Measurements from ENCODE around the gene SZT2.
"Not testable (repeated sequence)": the region's sequence is repeated elsewhere in the genome, so short reads cannot be mapped to it uniquely, and the experiment has no call there.

The SZT2 gene

DNA sequence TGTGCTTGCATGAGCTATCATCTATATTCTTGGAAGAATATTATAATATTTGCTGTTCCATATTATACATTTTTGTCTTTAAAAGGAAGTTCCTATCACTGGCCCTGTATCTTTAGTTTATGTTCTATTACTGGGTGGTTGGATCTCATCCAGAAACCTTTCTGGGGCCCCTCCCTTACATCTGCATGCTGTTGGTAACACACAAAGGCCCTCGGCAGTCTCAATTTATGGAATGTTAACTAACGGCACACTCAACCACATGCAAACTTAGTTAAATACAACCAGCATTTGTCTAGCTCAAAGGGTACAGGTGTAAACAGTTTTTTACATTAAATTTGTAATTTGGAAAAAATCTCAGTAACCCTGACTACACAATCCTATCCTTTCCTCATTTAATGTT, 73.8 kb downstream of the SZT2 start:
- DNase-seq, result no peak

DNA sequence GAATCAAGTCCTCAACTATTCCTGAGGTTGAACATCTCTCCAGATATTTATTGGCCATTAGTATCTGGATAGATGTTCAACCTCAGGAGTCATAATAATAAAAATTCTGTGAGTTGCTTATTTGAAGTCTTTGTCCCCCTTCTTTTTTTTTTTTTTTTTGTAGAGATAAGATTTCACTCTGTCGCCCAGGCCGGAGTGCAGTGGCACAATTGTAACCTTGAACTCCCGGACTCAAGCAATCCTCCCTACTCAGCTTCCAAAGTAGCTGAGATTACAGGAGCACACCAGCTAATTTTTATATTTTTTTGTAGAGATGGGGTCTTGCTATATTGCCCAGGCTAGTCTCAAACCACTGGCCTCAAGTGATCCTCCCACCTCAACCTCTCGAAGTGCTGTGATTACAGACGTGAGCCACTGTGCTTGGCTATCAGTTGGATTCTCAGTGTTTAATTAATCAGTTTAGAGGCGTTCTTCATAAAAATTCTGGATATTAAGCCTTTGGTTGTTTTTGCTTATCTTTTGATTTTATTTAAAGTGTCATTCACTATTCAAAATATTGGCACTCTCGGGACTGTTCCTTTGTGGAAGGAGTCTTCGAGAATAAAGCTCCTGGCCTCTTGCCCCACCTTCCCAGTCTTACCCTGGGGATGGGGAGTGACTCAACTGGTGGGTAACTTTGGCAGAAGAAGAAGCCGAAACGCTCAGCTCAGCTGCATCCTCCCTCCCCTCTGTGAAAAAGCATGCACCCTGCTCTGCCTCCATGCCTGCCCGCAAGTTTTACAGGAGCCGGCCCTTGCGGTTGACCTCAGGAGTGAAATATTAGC, 75.2 kb downstream of the SZT2 start:
- DNase-seq, result no peak

DNA sequence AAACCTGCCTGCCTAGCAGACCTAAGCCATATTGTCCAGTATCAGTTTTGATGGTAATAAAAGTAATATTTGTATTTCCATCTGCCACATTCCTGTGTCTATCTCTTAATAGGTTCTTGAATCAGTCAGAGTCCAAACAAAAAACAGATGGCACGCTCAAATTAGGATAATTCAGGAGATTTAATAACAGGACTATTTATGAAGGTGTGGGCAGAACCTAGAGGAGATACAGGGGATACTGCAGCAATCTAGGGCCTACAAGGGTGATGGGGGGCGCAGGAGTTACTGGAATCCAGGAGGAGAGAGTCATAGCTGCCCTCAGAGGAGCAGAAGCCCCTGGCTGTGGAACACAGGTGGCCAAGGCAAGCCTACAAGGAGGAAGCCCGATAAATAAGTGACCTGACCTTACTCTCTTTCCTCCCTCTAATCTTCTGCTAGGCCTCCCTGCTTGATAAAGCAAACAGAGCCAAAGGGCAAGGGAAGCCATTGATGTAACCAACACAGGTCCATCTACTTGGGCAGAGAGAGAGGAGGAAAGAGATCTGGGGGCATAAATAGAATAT, 75.9 kb downstream of the SZT2 start:
- no peak for DNase-seq

DNA sequence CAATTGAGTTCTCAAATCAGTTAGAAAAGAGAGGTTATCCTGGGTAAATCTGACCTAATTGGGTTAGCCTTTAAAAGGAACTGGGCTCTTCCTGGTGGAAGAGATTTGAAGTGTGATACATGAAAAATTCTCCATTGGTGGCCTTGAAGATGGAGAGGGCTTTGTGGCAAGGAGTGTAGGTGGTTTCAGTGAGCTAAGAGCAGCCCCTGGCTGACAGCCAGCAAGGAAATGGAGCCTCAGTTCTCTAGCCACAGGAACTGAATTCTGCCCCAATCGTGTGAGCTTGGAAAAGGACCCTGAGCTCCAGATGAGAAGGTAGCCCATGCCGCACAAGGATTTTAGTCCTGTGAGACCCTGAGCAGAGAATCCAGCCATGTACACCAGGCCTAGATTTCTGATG, 76.7 kb downstream of the SZT2 start:
- DNase-seq, result no peak

DNA sequence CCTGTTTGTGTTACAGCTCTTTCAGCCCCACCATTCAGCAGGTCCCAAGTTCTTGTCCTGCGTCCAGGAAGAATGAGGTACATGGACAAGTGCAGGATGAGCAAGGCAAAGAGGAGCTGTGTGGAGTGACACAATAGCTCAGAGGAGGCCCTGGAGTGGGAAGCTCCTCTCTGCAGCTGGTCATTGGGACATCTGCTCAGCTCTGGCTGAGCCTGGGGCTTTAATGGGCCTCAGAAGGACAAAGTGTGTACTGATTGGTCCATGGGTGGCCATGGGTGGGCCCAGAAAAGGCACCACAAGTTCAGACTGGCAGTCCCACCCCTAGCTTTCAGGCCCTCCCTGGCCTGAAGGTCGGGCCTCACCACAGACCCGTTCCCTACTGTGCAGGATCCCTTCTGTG, 78.7 kb downstream of the SZT2 start:
- no peak for DNase-seq

DNA sequence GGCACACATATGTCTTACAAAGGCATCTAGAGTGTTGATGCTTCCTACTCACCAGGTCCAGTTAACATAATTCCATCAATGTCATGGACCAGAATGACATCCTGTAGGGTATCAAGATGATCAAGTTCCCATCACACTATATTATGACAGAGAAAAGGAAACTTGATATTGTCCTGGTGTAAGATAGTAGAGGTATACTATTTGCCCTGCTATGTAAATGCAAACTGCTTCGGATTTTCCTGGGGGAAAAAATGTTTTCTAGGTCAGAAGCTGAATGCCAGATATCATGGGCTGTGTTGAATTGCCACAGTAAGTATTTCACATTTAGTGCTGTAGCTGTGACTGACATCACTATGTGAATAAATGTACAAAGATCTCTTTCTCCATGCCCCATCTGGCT, 80.2 kb downstream of the SZT2 start:
- no peak for DNase-seq

DNA sequence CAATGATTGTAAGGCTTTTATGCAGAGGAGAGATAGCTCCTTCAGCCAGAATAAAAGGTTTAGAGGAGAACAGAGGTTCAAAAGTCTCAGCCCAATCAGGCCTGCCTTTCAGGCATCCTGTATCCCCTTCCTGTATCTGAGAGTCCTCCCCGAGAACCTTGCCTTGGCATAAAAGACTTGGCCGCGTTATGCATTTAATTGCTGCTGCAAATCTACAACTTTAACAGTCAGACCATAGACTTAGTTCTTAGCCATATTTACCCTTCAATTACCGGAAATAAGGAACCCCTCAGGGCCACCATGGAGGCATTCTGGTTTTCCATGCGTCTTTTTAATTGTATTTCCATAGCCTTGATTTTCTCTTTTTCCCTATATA, 82.4 kb downstream of the SZT2 start:
- no peak for DNase-seq

DNA sequence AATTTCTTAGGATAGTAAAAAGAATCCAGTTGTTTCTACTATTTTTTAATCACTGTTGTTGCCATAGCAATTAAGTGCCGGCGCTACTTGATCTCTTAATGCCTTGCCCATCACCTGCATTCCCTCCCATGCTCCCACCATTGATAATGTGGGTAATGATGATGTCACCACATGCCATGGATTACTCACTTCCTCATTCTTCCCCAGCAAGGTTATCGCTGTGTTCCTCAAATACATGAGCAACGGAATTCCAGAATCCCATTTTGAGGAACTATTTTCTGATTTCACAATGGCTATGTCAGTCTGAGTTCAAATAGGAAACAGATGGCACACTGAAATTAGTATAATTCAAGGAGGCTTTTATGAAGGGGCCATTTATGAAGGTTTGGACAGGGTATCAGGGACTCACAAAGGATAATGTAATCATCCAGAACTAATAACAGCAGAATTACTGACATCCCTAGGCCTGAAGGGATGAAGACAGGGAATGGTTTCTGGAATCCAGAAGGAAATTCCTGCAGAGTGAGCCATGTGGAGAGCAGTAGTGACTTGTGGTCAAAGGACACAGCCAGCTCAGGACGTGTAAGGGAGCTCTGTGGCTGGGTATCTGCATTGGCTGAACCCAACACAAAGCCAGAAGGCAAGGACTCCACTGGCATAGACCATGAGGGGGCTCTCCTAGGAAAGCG, 82.9 kb downstream of the SZT2 start:
- DNase-seq, result not testable (repeated sequence)

DNA sequence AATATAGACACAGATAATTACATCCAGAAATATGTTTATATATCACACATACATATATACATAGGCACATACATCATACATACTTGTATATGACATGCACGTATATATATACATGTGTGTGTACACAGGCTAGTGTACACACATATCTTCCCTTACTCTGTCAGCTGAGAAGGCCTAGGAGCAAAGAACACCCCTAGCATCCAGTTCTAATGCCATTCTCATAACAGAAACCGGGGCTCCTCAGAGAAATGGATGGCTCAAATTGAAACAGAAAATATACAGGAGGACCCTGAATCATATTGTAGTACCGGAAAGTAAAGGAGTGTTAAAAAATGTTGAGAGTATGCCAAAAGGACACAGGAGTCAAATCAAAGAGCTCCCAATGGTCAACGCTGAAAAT, 83.8 kb downstream of the SZT2 start:
- no peak for DNase-seq

DNA sequence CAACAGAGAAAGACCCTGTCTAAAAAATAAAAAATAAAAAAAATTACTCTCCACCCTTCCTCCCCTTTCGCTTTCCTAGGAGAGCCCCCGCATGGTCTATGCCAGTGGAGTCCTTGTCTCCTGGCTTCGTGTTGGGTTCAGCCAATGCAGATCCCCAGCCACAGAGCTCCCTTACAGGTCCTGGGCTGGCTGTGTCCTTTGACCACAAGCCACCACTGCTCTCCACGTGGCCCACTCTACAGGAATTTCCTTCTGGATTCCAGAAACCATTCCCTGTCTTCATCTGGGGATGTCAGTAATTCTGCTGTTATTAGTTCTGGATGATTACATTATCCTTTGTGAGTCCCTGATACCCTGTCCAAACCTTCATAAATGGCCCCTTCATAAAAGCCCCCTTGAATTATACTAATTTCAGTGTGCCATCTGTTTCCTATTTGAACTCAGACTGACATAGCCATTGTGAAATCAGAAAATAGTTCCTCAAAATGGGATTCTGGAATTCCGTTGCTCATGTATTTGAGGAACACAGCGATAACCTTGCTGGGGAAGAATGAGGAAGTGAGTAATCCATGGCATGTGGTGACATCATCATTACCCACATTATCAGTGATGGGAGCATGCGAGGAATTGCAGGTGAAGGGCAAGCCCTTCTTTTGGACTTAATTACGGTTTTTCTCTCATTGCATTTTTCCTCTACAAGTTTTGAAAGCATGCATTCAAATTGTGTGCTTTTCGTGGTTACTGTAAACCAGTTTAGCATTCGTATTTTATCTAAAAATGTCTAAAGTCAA, 86.1 kb downstream of the SZT2 start:
- DNase-seq, result not testable (repeated sequence)

DNA sequence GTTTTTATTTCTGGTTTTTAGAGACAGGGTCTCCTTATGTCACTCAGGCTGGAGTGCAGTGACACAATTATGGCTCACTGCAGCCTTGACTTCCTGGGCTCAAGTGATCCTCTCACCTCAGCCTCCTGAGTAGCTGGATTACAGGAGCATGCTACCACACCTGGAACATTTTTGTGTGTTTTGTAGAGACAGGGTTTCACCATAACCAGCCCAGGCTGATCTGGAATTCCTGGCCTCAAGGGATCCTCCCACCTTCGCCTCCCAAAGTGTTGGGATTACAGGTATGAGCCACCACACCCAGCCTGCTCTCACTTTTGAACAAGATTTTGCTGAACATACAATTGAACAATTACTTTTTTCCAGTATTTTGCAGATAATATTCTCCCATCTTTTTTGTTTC, 88.0 kb downstream of the SZT2 start:
- DNase-seq, result no peak

DNA sequence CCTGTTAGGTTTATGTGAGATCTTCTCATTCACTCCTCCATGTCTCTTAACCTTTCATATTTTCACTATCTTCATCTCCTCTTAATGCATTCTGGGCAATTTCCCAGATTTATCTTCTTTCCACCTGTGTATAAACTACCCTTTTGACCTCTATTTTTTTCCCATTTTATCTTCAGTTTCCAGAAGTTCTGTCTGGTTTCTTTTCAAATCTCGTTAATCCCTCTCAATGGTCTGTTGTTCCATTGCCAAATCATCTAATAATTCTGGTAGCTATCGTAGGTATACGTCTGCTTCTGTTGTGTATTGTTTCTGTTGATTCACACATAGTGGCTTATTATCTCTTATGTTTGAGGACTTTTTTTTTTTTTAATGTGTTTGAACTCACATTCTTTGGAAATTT, 89.7 kb downstream of the SZT2 start:
- no peak for DNase-seq

DNA sequence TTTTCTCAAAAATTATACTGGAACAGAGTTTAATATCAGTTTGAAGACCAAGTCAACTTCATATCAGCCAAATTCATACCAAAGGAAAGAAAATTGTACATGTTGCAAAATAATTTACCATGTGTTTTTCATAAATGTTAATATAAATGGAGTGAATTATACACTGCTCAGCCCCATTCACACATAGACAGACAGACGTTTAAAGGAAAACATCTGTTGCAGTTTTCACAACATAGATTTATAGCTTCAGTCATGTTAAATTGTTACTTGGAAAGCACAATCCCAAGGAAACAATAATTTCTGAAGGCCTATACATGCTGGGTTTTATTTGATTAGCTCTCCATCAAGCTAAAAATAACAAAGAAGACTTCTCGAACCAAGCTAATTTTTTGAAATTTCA, 91.8 kb downstream of the SZT2 start:
- no peak for DNase-seq

DNA sequence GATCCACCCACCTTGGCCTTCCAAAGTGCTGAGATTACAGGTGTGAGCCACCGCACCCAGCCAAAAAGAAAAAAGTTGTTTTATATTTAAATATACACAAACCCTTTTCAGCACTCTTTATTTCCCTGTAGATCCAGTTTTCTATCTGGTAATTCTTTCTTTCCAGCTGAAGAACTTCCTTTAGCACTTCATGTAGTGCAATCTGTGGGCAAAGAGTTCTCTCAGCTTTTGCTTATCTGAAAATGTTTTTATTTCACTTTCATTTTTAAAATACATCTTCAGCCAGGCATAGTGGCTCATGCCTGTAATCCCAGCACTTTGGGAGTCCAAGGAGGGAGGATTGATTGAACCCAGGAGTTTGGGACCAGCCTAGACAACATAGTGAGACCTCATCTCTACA, 92.5 kb downstream of the SZT2 start:
- DNase-seq, result no peak

DNA sequence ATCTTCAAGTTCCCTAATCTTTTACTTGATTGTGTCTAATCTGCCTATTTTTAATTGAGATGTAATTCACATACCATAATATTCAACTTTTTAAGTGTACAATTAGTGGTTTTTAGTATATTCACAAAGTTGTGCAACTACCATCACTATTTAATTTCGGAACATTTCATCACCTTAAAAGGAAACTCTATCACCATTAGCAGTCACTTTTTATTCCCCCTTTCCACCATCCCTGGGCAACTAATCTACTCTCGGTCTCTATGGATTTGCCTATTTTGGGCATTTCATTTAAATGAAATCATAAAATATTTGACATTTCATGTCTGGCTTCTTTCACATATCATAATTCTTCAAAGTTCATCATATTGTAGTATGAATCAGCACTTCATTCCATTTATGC, 94.7 kb downstream of the SZT2 start:
- DNase-seq, result no peak

DNA sequence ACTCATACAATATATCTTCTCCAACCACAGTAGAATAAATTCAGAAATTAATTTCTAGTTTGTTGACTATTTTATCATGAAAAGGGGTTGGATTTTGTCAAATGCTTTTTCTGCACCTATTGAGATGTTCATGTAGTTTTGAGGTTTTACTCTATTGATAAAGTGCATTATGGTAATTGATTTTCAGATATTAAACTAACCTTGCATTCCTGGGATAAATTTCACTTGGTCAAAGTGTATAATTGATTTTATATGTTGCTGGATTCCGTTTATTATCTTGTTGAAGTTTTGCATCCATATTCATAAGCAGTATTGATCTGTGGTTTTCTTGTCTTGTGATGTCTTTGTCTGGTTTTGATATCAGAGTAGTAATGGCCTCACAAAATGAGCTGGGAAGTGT, 98.5 kb downstream of the SZT2 start:
- no peak for DNase-seq

DNA sequence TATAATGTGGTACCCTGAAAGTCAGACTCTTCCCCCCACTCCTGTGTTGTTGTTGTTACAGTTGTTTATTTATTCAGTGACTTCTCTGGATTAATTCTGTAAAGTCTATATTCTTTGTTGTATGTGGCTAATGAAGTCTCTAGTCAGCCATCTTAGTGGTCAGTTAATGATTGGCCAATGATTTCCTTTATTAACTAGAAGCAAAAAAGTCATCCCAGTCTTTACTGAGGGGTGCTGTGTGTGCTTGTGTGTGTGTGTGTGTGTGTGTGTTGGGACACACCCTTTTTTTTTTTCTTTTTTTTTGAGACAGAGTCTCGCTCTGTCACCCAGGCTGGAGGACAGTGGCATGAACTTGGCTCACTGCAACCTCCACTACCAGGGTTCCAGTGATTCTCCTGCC, 101.4 kb downstream of the SZT2 start:
- DNase-seq, result no peak

DNA sequence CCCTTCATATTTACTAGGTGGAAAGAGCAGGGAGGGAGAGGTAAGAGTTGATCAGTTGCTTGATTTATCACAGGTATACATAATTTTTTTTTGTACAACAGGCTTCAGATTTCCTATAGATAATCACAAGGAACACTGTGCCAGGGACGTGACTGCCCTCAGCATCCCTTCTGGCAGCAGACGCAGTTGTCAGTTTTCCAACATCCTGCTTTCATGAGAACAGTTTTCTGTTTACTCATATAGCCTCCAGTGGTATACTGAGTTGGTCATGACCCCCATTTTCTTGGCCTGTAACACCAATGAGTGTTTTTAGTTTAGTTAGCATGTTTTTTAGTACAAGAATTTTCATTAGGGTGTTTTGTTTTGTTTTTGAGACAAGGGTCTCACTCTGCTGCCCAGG, 103.1 kb downstream of the SZT2 start:
- DNase-seq, result no peak

DNA sequence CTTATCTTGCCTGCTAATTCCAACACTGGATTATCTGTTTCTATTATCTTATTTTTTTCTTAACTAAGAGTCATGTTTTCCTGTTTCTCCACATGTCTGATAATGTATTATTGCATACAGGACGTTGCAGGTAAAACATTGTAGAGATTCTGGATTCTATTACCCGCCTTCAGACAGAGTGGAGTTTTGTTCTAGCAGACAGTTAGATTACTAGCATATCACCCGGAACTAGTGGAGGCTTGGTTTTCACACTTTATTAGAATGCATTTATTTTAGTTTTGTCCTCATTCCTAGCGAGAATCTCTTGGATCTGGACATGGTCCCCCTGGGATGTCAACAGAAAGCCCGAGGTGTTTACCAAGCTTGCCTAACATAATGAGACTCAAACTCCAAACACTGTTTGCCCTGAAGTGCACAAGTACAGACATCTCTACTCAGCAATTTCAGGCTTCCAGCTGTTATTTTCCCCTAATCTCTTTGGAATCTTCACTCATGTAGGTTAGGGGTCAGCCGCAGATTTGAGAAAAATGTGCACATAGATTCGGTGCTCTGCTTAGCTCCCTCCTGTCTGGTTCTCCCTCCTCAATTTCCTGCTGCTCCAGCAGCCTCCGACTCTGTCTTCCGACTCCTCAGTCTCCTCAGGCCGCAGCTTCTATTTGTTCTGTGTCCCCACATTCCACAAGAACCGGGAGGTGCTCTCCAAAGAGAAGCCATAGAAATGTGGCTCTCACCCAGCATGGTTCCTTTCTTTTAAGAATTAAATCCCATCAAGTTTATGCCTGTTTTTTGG, 104.2 kb downstream of the SZT2 start:
- no peak for DNase-seq

DNA sequence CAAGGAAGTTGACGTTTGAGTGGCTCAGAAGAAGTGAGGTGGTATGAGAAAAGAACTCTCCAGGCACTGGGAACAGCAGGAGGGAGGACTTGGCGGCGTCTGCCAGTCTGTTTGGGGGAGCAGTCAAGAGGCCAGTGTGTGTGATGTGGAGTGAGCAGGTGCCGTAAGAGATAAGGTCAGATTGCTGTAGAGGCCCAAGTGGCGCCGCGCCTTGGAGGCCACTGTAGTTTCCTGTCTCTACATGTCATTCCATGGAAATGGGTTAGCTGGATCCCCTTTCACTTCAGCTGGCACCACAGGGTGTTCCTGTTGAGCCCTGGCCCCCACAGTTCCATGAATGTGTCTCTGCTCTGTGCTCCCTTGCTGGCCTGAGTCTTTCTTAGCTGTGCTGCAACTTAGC, 105.5 kb downstream of the SZT2 start:
- DNase-seq, result no peak

DNA sequence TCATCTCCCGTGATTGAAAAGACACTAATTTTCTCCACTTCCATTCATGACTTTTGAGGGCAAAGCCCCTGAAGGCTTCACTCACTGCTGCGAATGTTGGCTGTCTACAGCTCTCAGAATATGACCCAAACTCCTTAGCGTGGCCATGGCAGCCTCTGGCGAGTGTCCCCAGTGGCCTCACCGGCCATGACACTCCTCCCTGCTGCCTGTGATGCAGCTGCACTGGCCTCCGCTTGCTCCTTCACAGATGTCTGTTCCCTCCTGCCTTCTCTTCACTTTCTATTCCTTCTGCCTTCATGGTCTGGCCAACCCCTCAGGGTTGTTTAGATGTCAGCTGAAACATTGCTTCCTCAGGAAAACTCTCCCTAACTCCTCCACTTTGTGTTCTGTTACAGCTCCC, 110.2 kb downstream of the SZT2 start:
- no peak for DNase-seq

DNA sequence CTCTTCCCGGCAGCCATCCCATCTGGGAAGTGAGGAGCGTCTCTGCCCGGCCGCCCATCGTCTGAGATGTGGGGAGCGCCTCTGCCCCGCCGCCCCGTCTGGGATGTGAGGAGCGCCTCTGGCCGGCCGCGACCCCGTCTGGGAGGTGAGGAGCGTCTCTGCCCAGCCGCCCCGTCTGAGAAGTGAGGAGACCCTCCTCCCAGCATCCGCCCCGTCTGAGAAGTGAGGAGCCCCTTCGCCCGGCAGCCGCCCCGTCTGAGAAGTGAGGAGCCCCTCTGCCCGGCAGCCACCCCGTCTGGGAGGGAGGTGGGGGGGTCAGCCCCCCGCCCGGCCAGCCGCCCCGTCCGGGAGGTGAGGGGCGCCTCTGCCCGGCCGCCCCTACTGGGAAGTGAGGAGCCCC, 112.1 kb downstream of the SZT2 start:
- DNase-seq, result not testable (repeated sequence)

DNA sequence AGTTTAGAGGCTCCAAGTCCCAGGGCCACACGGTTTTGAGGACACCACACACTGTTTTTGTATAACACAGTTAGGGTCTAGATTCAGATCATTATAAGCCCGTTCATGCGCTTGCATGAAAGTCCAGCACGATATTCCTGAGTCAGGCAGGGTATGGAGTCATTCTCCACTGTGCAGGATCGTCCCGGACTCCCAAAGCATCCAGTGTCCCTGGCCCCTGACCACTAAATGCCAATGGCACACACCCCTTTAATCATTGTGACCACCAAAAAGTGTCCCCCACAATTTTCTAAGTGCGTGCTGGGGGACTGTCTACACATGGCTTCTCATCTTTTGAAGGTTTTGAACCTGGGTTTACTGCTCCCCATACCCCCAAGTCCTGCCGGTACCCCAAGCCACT, 113.8 kb downstream of the SZT2 start:
- no peak for DNase-seq

All from CD4-positive, alpha-beta T cell treated with Interleukin-10 for 1 hour (primary cell).